Ammon's horn (tissue), 1 donor: Measurements from ENCODE around the gene RPS4Y1.

ENCODE experiments used
- DNase-seq: peaks from one replicate; pipeline ENCODE4 v3.0.0-alpha.2; 2016; ENCODE audit warnings: low spot score

Gene RPS4Y1

DNA sequence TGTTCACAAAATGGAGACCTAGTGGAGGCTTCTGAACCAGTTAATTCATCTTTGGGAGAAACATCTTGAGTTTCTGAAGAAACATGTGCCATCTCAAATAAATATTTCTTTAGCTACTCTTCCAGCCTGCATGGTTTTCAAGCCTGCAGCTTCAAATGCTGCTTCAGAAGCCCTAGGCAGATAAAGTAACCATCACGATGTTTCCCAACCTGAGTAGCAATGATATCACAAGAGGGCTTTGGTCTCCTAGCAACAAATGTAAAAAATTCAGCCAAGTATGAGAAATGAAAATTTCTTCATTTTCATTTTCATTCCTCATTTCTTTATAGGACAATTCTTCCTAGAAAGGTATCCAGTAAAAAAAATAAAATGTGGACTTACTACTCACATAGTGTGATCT is 42.2 kb downstream of the RPS4Y1 start:
- DNase-seq: no peak

DNA sequence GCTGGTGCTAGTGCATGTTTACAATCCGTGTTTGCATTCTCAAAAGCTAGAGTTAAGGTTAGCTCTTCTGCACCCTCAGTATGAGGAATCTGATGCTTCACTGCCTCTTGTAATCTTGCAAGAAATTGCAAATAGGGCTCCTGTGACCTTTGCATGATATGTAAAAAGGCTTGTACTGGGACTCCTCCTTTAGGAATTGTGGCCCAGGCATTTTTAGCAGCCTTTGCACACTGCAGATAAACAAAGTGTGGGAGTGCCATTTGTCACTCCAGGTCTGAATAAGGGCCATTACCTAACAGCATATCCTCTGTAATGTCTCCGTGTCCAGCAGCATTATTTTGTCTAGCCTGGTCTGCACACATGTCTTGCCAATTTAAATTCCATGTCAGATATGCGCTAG is 44.5 kb downstream of the RPS4Y1 start:
- DNase-seq: no peak

DNA sequence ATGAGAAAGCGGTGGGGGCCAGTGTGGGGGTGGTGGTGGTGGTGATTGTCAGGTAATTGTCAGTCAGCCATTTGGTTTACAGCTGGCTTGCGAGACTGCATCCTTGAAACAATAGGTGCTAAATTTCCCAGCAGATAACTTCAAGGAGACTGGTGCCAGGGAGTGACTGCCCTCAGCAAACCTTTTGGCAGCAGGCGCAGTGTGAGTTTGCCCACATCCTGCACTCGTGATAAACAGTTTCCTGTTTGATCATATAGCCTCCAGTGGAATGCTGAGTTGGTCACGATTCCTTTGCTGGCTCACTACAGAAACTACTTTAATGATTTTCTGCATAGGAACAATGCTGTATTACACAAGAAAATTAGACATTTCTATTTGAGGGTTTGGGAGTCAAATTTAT is 46.0 kb downstream of the RPS4Y1 start:
- no peak for DNase-seq

DNA sequence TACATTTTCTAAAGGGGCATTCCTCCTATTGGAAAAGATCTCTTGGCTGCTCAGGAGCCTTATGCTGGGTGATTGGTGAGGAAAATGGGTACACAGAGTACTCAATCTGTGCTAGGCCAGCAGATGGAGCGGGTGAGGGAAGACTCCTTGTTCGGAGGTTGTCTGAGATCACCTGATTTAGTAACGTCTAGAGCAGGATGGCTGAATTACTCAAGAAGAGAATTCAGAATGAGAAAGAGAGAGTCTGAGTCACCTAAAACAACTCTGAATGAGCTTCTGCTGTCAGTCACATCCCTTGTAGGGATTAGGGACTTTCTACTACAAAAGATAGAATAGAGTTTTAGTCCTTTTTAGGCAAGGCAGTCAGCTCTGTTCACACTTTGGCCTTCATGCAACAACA is 46.6 kb downstream of the RPS4Y1 start:
- no peak for DNase-seq

DNA sequence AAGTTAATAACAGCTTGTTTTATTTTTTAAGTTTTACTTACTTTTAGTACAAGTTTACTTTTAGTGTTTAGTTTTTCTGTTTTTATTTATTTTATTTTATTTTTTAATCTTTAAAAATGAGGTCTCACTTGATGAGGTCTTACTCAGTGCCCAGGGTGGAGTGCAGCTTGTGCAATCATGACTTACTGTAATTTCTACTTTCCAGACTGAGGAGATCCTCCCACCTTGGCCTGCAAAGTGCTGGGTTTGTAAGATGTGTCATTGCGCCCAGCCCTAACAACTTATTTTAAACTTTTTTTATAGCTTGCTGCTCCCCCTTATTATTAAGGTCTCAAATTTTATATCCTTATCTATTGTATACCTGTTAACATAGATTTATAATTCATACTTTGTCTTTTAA is 52.1 kb downstream of the RPS4Y1 start:
- no peak for DNase-seq

DNA sequence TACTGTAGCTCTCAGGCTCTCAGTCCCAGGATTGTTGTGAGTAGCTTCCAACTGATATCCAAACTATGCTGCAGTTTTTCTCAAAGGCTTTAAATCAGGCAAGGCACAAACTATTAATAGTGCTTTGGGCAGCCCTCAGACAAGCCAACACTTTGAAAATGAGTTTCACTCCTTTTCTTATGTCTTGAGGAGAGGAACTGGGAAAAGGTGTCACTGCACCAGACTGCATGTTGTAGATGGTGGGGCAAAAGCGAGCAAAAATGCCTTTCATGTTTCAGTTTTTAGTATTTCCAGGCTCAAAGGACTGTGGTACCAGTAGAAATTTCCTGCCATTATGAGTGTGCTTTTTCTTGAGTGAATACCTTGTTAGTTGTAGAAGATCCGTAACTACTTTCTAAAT is 54.6 kb downstream of the RPS4Y1 start:
- DNase-seq: no peak

DNA sequence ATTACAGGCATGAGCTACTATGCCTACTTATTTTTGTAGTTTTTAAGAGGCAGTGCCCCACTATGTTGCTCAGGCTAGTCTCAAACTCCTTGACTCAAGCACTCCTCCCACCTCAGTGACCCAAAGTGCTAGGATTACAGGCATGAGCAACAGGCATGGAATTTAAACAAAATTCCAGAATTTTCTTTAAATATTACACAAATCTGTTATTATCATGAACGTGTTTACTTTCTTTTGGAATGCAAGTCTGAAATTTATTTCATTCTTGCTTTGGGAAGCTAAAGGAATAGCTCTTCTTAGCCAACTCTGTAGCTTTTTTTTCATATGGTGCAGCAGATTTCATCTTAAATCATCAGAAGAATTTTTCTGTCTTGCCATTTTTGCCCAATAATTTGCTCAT is 66.0 kb downstream of the RPS4Y1 start:
- DNase-seq: no peak

DNA sequence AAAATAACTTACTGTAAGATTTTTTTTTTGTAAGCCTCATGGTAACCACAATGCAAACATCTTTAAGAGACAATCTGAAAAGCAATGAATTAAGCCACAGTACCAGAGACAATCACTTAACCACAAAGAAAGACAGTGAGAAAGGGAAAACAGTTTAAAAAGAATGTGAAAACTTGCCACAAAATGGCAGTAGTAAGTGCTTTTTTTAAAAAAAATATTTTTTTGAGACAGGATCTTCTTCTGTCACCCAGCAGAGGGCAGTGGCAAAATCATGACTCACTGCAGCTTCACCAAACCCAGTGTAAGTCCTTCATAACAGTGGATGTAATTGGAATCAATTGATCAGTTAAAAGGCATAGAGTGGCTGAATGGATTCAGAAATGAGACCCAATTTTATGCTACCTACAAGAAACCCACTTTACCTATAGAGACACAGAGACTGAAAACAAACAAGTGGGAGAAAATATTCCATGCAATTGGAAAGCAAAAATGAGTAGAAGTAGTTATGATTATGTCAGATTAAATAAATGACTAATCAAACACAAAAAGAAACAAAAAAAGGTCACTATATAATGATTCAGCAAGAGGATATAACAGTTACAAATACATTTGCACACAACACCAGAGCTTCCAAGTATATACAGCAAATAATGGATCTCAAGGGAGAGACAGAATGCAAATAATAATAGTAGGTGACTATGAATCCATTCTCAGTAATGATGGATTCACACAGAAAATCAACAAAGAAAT is 71.8 kb downstream of the RPS4Y1 start:
- no peak for DNase-seq
